NK-92 (cell line): ENCODE results near the gene SELENOT.
A peak's percentile ranks its signal among the peaks of the same experiment; 100 is the strongest.
"Not testable (repeated sequence)": the region's sequence is repeated elsewhere in the genome, so short reads cannot be mapped to it uniquely, and the experiment has no call there.

Source experiments
- DNase-seq: peaks from one replicate; lab custom pipeline; 2025; ENCODE audit not compliant: unreplicated experiment; lab: John Stamatoyannopoulos, UW

The SELENOT gene, protein sequence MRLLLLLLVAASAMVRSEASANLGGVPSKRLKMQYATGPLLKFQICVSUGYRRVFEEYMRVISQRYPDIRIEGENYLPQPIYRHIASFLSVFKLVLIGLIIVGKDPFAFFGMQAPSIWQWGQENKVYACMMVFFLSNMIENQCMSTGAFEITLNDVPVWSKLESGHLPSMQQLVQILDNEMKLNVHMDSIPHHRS

DNA sequence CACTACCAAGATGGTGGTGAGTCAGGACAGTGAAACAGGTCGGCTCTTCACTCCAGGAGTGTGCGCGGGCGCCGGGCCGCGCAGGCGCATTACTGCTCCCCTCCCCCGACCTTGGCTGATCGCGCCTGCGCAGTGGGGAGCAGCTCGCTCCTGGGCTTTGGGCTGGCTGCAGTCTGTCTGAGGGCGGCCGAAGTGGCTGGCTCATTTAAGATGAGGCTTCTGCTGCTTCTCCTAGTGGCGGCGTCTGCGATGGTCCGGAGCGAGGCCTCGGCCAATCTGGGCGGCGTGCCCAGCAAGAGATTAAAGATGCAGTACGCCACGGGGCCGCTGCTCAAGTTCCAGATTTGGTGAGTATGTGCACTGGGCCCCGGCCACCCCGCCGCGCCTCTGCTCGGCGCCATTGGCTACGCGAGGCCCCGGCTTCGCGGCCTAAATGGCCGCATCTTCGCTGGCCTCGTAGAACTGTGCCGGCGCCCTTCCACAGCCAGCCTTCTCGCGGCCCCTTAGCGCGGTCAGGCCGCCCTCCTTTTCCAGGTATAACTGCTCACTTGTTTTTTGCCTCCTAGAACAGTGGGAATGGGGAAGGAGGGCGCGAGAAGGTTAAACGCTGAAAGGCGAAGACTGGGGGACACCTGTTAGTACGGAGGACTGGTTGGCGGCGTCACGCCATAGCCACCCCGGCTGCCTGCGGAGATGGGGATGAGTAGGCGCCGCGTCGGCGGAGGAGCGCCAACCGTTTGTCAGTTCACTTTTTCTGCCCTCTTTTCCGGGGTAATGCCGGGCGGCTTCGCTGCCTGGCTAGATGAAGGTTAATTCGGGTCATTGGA, at the start of gene SELENOT:
SELENOT (plus strand) TSS at position 169 of the 827 bp plus-strand sequence; CDS start at position 211, 42 bp downstream.
- peak; percentile 48 for DNase-seq

DNA sequence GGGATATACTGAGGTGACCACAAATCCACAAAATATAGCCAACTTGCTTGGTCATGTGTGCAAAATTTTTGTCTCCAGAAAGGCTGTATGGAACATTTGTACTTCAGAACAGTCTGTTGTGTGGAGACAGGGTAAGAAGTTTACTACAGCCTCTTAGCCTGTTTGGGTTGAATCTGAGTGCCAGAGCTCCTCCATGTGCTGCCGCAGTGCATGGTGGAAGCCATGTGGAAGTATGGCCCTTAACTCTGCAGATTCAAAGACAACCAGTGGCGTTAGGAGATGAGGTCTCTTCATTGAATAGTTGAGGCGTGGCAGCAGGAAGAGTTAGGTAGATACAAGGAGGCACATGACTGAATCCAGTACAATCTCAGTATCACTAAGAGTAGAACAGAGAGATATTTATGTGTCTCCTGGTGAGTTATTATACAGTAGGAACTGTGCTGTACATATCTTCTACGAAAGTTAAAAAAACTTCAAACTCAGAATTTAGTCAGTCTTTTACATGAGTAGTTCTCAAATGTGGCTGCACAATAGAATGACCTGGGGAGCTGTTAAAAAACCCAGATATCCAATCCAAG, 47.2 kb upstream of the SELENOT start:
- DNase-seq: no peak

DNA sequence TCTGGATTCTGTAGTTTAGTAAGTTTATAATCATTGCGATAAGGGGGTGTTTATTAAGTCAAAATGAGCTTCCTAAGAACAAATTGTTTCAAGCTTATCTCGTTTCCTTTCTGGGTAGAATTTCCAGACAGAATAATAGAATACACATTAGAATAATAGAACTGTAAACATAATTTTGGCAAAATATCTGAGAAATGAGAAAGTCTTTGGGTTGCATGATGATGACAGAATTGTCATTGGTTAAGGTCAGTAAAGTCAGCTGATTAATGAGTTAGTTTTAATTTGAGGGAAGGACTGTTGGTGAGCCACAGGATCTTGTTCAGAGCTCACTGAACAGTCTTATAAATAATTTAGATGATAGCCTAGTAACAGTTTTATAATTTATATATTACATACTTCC, 46.3 kb upstream of the SELENOT start:
- no peak for DNase-seq

DNA sequence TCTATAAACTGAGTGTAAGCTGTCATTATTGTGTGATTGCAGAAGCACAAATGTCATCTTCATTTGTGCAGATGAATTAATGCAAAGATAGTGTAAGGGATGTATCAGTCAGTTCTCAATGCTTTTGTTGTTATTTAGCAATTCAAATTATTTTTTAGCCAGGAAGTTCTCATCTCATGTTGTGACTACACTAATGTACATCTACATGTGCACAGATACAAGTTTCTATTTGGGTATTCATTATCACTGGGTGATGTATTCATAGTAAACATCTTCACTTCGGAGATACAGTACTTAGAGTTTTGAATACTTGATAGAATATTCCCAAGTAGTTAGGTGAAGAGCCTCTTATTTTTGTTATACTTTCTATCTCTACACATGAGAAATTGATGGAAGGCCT, 45.4 kb upstream of the SELENOT start:
- DNase-seq: no peak

DNA sequence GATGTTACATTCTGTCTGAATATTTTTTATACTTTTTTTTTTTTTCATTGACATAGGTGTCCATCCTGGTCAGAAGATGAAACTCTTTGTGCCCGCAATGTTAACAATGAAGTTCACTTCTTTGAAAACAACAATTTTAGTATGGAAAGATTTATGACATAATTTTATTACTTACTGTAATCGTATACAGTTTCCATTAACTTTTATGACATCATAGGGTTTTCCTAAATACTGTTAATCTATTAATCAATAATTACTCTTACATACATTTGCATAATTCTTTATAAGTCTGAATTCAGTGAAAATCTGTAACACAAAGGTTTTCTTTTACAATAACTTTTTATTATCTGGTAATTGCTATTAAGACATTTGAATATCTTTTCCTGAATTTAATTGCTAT, 38.9 kb upstream of the SELENOT start:
- DNase-seq: no peak

DNA sequence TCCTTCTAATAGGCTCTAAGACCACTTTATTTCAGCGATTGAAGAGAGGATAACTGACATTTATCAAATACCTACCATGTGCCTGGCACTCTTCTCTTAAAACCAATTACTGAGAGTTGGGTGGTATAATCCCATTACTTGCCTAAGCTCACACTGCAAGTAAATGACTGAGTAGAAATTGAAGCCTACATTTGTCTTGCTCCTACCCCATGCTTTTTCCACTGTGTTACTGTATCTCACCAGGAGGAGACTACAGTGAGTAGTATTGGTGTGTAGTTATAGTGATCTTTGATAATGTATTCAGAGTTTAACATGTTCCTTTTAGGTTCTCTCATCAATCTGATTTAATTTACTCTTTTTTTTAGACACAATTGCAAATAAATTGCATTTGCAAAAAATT, 35.8 kb upstream of the SELENOT start:
- no peak for DNase-seq

DNA sequence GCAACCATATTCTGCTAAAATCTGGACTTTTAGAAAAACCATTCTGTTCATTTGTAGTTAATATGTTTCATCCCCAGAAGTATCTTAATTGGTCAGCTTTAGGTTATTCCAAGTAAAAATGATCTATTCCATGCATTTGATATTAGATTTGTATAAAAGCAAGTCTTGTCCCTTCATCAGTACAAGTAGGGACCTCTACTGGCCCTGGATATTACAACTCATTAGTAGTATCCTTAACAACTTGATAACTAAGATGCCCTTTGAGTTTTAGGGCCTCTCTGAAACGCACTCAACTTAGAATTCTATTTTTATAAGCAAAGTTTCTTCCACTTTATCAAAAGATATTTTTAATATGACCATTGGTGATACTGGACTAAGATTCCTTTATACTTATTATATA, 25.3 kb upstream of the SELENOT start:
- no peak for DNase-seq

DNA sequence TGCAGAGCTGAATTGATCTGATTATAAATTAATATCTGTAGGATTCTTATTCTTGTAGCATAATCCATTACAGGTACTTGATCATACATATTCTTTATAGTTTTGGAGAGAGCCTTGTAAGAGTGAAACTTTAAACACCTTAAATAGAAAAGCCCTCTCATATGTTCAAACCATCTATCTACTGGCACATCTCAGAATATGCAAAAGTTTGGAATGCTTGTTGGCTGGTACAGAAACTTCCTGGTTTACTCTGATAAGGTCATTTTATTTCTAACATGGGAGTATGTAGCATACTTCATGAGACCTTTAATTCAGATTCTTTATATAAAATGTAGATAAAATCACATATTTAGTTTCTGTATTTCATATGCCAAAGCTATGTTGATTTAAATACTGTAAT, 21.9 kb upstream of the SELENOT start:
- no peak for DNase-seq

DNA sequence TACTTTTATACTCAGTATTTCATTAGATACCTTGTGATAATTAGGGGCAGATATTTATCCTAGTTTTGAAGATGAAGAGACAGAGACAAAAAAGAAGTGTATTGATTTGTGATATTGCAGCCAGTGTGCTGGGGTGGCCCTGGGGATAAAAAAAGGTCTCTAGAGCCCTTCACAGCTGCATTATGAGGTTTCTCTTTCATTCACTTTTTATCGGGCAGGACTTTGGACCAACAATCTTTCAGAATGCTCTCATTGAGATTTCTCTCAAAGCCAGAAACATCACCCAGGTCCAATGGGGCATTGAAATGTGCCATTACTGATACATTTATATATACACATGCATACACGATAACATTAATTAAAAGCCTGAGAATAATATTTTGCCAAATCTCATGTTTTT, 20.5 kb upstream of the SELENOT start:
- DNase-seq: no peak

DNA sequence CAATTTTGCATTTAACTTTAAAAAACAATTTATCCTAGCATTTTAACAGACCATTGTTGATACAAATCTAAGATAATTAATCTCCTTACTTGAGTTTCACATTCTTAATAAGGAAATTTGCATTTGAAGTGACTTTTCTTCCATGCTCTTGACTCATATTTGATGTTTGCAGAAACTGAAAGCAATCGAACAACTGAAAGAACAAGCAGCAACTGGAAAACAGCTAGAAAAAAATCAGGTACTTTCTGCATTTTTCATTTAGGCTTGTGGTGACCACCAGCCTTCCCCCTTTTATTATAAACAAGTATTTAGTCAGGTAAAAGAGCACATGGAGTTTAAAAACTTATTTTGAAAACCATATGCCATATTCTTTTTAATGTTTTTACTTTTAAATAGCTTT, 20.1 kb upstream of the SELENOT start:
- no peak for DNase-seq

DNA sequence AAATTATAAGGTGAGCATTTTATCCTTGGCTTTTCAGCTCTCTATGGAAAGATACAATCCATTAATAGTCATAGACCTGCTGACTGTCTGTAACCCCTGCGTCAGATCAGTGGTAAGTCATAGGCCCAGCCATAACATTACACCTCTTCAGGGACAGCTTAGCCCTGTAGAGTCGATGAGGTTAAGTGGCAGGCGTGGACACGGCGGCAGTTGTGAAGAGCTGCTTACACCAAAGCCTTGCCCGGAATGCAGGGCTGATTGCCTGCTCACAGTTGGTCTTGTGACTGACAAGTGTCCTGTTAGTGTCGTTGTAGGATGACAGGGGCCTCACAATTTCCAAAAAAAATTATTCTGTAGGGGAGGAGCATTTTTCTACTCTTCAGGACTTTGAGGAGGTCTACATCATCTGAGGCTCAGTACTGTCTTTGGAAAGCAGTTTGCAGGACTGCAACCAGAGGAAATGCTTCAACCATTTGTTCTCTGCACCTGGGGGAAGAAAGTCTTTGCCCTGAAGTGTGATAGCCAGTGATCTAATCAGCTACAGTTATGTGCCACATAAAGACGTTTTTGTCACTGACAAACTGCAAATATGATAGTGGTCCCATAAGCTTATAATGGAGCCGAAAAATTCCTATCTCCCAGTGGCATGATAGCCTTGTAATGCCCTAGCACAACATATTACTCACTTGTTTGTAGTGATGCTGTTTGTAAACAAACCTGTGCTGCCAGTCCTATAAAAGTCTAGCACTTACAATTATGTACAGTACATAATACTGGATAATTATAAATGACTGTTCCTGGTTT, 14.9 kb upstream of the SELENOT start:
- no peak for DNase-seq

DNA sequence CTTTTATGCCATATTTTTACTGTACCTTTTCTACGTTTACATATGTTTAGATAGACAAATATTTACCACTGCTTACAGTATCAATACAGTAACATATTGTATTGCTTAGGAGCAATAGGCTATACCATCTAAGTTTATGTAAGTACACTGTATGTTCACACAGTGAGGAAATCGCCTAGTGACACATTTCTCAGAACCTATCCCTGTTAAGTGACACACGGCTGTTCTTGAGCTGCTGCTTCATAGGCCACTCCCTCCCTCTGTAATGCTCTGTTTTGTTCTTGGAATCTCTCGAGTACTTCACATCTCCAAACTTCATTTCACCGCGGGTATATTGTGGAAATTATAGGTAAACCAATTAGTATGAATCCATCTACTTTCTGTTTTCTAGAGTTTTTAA, 13.4 kb upstream of the SELENOT start:
- no peak for DNase-seq

DNA sequence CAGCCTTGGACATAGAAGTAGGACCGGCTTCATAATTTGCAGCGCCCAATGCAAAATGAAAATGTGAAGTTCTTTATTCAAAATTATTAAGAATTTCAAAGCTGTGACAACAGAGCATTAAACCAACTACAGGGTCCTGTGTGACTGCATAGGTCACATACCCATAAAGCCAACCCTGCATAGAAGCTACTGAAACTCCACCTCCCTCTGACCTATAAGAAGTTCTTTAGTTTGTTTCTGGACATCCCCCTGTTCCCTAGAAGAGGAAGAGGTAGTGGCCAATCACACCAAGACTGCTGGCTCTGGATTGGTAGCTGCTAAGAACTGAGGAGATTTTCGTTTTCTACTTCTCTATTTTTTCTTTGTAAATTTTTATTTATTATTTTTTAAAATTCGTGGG, 9.0 kb upstream of the SELENOT start:
- no peak for DNase-seq

DNA sequence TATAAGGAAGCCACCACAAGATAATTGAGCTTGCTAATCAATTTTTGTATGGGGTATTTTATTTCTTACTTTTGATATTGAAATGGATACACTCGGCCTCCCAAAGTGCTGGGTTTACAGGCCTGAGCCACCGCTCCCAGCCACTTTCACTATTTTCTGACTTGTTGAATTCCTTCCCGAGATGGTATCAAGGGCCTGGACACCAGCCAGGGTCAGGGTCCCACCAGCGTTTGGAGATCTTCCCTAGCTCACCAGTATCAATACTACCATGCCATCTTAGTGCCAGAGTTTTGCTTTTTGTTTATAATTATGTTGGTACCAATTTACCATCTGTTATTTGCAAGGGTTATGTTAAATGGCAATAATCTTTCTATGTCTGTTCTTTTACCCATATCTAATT, 5.5 kb upstream of the SELENOT start:
- no peak for DNase-seq

DNA sequence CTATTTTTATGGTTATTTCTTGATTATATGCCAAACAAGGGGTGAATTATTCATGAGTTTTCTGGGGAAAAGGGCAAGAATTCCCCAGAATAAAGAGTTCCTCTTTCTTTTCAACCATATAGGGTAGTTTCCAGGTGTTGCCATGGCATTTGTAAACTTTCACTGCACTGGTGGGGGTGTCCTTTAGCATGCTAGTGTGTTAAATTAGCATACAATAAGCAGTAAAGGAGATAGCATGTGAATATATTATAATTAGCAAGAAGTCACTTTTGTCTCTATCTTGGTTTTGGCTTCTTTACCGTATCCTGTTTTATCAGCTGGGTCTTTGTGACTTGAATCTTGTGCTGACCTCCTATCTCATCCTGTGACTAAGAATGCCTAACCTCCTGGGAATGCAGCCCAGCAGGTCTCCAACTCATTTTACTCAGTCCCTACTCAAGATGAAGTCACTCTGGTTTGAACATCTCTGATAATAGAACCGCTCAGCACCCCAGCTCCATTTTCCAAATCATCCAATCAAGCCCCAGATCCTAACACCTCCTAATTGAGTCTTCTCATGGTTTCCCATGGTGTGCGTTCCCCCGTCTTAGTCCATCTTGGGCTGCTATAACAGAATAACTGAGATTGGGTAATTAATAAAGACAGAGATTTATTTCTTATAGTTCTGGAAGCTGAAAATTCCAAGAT, 3.4 kb upstream of the SELENOT start:
- no peak for DNase-seq

DNA sequence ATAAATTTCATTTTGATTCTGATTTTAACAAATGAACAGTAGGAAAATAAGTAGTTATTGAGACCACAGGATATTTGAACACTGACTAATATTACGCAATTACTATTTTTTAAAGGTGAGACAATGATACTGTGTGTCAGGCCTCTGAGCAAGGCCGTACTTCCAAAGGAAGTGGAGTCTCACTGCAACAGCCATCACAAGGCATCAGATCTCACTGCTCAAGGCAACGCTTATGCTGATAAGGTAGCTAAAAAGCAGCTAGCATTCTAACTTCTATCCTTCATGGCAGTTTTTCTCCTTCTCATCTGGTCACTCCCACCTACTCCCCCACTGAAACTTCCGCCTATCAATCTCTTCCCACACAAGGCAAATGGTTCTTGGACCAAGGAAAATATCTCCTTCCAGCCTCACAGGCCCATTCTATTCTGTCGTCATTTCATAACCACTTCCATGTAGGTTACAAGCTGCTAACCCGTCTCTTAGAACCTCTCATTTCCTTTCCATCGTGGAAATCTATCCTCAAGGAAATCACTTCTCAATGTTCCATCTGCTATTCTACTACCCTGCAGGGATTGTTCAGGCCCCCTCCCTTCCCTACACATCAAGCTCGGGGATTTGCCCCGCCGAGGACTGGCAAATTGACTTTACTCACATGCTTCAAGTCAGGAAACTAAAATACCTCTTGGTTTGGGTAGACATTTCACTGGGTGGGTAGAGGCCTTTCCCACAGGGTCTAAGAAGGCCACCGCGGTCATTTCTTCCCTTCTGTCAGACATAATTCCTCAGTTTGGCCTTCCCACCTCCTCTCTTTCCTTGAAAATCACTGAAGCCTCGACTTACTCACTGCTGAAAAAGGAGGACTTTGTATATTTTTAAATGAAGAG, 2.2 kb upstream of the SELENOT start:
- DNase-seq: not testable (repeated sequence)

DNA sequence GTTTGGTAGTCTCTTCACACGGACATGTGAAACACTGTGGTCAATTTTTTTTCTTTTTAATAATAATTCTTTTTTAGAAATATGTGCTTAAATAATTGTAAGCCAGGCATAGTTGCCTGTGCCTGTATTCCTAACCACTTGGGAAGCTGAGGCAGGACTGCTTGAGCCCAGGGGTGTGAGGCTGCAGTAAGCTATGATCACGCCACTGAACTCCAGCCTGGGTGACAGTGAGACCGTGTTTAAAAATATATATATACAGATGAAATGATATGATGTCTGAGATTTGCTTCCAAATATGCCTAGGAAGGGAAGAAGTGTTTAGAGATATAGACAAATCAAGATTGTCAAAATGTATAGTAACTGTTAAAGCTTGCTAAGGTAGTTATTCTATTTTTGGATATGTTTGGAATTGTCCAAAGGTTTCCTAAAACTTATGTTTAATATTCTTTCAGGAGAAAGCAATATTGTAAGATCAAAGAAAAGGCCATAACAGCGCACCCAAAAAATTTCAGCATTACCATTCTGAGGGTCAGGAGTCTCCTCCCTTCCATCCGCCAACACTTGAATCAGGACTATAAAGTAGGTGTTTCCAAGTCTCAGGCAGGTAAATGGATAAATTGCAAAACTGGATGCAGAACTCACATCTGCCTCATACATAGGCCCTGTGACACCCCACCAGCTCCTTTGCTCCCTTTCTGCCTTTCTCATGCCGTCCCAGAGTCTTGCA, 532 bp upstream of the SELENOT start:
- DNase-seq: no peak

DNA sequence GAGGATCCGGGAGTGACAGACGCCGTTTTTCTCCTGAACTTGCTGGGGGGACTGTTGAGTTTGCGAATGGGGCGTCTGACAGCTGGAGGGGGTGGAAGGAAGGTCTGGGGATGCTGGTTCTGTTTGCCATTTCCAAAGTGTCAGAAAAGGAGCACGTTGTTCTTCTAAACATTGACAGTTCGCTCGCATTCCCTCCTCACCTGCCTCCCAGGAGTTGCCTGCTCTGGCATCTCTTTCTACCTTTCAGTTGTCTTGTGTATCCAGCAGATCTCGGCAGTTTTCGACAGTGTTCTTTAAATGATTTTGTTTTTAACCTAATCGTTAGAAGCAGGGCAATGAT, 829 bp downstream of the SELENOT start:
- DNase-seq: no peak

DNA sequence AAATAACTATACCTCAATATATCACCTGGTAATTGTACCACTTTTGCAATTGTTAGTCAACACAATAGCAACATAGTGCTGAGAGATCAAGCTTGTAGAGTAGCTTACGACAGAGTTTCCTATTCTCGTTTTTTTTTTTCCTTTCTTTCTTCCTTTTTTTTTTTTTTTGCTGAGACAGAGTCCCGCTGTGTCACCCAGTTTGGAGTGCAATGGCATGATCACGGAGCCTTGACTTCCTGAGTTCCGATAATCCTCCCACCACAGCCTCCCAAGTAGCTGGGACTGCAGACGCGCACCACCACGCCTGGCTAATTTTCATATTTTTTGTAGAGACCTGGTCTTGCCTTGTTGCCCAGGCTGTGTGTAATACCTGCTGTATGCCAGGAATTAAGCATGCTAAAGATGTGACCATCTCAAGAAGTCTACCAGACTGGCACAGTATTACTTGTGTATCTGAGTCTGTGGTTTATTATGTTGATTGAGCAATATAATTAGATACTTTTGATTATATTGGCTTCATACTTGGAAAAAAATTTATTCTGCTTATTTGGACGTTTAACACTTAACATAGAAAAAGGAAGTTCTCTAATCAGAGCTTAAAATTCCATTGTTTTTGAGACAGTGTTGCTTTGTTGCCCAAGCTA, 3.0 kb downstream of the SELENOT start:
- no peak for DNase-seq
